ENCODE data around the gene ZNF385C. TPM values are rescaled to one million over a fixed set of nuclear protein-coding genes. Genes with fewer than 3 reads are reported as not detected.

The ZNF385C gene
- total and polyA plus RNA-seq, 12 donors: 0.07 to 0.16 (median 0.11) TPM; not detected in 6

DNA sequence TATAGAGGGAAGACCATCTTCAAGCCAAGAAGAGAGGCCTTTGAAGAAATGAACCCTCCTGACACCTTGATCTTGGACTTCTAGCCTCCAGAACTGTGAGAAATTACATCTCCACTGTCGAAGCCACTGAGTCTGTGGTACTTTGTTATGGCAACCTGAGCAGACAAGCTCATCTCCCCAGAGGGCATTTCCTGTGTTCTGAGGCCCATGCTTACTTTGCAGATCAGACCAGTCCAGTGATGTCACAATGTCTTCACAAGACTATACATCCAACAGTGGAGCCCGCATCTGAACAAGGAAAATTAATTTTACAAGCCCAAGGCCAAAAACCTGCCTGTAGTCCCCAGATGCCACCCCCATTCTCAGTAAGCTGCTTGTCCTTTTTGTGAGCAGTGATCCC, 33.1 kb downstream of the ZNF385C start:
- H3K36me3 ChIP-seq (replicated peaks in 1 of 2): no peaks in the 10 kb centered on the region
- no peak overlapping the region for H3K4me3 ChIP-seq
- no peaks in the 10 kb centered on the region for H3K4me1 ChIP-seq (replicated peaks in 1 of 2)
- intact Hi-C loops (cut with DNase I): loop anchor here in 1 of 2 donors (5.0 kb wide), 1 partner anchor 37 kb away; no protein-coding TSS in a partner anchor
- TF ChIP-seq POLR2A (IDR thresholded peaks at IDR 0.05): no peak
- TF ChIP-seq, protein P1, sequence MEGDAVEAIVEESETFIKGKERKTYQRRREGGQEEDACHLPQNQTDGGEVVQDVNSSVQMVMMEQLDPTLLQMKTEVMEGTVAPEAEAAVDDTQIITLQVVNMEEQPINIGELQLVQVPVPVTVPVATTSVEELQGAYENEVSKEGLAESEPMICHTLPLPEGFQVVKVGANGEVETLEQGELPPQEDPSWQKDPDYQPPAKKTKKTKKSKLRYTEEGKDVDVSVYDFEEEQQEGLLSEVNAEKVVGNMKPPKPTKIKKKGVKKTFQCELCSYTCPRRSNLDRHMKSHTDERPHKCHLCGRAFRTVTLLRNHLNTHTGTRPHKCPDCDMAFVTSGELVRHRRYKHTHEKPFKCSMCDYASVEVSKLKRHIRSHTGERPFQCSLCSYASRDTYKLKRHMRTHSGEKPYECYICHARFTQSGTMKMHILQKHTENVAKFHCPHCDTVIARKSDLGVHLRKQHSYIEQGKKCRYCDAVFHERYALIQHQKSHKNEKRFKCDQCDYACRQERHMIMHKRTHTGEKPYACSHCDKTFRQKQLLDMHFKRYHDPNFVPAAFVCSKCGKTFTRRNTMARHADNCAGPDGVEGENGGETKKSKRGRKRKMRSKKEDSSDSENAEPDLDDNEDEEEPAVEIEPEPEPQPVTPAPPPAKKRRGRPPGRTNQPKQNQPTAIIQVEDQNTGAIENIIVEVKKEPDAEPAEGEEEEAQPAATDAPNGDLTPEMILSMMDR (IDR thresholded peaks at IDR 0.05): no peak
- no peaks in the 10 kb centered on the region for H3K9me3 ChIP-seq (replicated peaks in 1 of 3)
- 54 to 79% (median 63%) methylated on average over 2 of the region's 2 CpGs for WGBS, 4 donors
- H3K27me3 ChIP-seq: no peaks in the 10 kb centered on the region
- H3K27ac ChIP-seq: no peak overlapping the region
- DNase-seq: no peak

DNA sequence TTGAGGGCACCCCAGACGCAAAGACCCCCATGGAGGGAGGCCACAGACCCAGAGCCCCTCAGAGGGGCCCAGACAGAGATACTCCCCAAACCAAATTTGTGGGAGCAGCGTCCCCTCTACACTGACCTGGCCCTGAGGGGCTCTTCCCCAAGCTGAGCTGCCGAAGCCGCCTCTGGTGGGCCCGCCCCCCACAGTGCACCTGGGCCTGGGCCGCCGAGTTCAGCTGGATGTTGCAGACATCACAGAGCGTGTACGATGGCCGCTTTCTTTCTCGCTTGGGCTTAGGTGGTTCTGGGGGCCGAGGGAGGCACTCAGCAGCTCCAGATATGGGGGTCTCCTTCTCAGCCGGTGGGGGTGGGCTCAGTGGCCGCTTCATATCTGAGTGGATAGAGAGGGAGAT, 35.6 kb downstream of the ZNF385C start:
- WGBS, 4 donors: 76 to 86% (median 81%) methylated on average over 7 to 14 of the region's 14 CpGs
- Histone ChIP-seq H3K36me3 (replicated peaks in 1 of 2) (no peaks in the 10 kb centered on the region), H3K27ac (no peak overlapping the region), H3K4me3 (no peak overlapping the region), H3K4me1 (replicated peaks in 1 of 2) (no peaks in the 10 kb centered on the region), H3K9me3 (replicated peaks in 1 of 3) (no peaks in the 10 kb centered on the region), H3K27me3 (no peaks in the 10 kb centered on the region)
- intact Hi-C loops (cut with DNase I): no loop called here
- no peak for DNase-seq
- TF ChIP-seq, protein P1 (IDR thresholded peaks at IDR 0.05): no peak
- TF ChIP-seq POLR2A (IDR thresholded peaks at IDR 0.05): no peak

DNA sequence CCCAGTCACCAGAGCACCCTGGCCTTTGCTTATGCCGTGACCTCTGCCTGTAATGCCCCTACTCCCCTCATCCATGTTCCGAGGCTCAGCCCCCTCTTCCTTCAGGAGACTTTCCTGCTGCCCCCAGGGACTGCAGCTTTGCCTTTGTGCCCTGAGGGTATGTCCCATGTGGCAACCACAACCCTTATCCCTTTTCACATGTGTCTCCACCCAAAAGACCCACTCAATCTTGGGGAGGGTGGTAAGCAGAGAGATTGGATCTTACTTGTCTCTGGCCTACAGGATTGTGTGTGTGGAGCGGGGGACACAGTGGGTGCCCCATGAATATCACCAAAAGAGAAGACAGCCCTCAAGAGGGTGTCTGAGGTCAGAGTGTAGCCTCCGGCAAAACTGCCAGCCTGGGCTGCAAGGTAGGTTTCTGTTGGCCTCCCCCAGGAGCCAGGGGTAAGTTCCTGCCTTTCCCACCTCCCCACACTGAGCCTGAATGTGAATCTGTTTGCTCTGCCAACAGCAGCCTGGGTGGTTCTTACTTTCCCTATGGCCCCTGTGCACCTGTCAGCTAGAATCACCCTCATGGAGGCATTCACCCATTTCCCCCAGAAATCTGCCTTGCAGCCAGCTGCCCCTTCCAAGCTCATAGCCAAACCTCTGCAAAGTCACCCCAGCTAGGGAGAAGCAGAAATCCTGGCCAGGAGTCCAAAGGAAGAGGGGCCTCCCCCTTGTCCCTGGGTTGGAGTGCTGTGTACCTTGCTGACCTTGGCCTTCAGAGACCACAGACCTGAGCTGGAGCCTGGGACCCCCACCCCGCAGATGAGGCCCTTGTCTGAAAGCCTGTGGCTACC, 36.4 kb downstream of the ZNF385C start:
- Histone ChIP-seq H3K27ac (no peak overlapping the region), H3K4me3 (no peak overlapping the region), H3K4me1 (replicated peaks in 1 of 2) (no peaks in the 10 kb centered on the region), H3K36me3 (replicated peaks in 1 of 2) (no peaks in the 10 kb centered on the region), H3K9me3 (replicated peaks in 1 of 3) (no peaks in the 10 kb centered on the region), H3K27me3 (no peaks in the 10 kb centered on the region)
- 64 to 70% (median 67%) methylated on average over 5 of the region's 5 CpGs for WGBS, 4 donors
- DNase-seq: no peak
- TF ChIP-seq, protein P1 (IDR thresholded peaks at IDR 0.05): no peak
- TF ChIP-seq POLR2A (IDR thresholded peaks at IDR 0.05): no peak
- intact Hi-C loops (cut with DNase I): no loop called here

DNA sequence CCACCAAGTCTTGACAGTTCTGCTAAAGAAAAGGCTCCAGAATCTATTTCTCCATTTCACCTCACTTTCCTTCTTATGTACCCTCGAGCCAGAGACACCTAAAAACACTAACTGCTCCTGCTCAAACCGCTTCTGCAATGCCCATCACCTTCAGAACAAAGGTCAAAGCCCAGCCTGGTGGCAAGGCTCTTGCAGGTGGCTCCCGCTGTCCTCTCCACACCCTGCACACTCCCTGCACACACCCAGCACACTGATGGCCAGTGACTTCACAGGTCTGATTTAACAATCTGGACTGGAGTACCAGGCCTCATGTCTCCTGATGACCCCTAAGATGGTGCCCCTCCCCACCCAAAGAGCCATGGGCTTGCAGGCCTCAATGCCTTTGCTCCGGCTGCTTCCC, 38.0 kb downstream of the ZNF385C start:
- Histone ChIP-seq H3K4me3 (no peak overlapping the region), H3K36me3 (replicated peaks in 1 of 2) (no peaks in the 10 kb centered on the region), H3K9me3 (replicated peaks in 1 of 3) (no peaks in the 10 kb centered on the region), H3K4me1 (replicated peaks in 1 of 2) (no peaks in the 10 kb centered on the region), H3K27ac (no peak overlapping the region), H3K27me3 (no peaks in the 10 kb centered on the region)
- no peak for DNase-seq
- TF ChIP-seq, protein P1 (IDR thresholded peaks at IDR 0.05): no peak
- TF ChIP-seq POLR2A (IDR thresholded peaks at IDR 0.05): no peak
- intact Hi-C loops (cut with DNase I): no loop called here
- 72 to 90% (median 85%) methylated on average over 4 of the region's 4 CpGs for WGBS, 4 donors
